ENCODE data around the gene ZNF799.
"Not testable (repeated sequence)": the region's sequence is repeated elsewhere in the genome, so short reads cannot be mapped to it uniquely, and the experiment has no call there.

Gene ZNF799

GRCh38 chr19:12400633-12401502 lies at the start of gene ZNF799:
TSS of gene ZNF799 (minus strand) at chr19:12401271. CDS start at chr19:12401070, 201 bp downstream.
- peak; percentile 98 for DNase-seq

DNA sequence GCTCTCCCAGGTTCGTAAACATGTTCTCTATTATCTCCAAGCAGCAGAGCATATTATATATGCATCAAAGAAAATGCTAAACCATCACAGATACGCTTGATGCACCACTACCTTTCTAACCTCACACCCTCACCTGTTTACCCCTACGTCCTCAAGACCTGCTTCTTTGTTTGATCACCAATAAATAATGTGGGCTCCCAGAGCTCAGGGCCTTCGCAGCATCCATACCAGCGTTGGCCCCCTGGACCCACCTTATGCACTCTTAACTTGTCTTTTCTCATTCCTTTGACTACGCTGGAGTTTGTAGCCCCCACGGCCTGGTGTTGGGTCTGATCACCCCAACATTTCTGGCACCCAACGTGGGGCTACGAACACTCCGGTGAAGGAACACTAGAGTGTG lies 49.8 kb upstream of the ZNF799 start:
- no peak for DNase-seq

- no peak for DNase-seq
Observed at GRCh38 chr19:12448808-12449207, 47.7 kb upstream of the ZNF799 start.

GRCh38 chr19:12440541-12441316 lies 39.7 kb upstream of the ZNF799 start, which contains the start of gene ZNF443:
TSS of gene ZNF443 (minus strand) at chr19:12441021. CDS start at chr19:12440914, 107 bp downstream.
- peak; percentile 100 for DNase-seq

DNA sequence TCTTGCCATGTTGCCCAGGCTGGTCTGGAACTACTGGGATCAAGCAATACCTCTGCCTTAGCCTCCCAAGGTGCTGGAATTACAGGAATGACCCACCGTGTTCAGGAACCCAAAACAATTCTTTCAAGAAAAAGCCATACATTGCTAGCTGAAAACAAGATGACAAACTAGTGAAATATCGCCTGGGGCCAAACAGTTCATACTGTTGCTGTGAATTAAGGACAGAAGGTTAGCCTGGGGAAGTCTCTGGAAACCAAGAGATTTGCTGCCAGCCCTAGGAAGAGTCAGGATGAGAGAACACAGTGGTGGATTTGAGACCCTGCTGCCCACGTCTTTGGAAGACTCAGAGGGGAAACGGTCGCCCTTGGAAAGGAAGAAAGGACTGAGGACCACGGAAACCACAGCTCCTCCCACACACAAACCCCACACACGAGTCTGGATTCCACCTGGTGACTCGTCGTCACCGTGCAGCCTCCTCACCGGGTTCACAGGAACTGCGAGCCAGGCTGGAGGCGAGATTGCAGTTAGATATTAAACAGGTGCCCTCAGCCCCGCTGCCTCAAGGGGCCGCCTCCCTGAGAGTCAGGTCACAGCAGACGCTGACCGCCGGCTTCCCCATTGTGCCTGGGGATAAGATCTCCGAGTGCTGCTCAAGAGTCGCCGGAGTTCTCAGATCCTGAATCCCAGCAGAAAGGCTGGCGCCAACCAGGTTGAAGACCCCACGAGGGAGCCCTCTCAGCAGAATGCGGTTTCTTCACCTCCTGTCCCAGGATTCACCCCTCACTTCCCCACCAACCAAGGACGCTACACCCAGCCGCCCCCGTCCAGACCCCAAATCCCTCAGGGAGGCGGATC lies 38.8 kb upstream of the ZNF799 start:
- DNase-seq = not testable (repeated sequence)

DNA sequence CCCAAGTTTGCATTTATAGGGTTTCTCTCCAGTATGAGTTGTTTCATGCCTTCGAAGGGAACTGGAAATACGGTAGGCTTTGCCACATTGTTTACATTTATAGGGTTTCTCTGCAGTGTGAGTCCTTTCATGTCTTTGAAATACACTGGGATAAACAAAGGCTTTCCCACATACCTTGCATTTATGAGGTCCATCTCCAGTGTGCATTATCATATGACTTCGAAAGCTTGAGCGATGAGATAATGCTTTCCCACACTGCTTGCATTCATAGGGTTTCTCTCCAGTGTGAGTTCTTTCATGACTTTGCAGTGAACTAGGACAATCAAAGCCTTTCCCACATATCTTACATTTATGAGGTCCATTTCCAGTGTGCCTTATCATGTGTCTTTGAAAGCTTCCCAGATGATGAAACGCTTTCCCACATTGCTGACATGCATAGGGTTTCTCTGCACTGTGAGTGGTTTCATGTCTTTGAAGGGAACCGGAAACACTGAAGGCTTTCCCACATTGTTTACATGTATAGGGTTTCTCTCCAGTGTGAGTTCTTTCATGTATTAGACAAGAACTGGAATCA lies 29.7 kb upstream of the ZNF799 start:
- DNase-seq = not testable (repeated sequence)

GRCh38 chr19:12425888-12426274 lies 24.8 kb upstream of the ZNF799 start:
- no peak for DNase-seq

DNA sequence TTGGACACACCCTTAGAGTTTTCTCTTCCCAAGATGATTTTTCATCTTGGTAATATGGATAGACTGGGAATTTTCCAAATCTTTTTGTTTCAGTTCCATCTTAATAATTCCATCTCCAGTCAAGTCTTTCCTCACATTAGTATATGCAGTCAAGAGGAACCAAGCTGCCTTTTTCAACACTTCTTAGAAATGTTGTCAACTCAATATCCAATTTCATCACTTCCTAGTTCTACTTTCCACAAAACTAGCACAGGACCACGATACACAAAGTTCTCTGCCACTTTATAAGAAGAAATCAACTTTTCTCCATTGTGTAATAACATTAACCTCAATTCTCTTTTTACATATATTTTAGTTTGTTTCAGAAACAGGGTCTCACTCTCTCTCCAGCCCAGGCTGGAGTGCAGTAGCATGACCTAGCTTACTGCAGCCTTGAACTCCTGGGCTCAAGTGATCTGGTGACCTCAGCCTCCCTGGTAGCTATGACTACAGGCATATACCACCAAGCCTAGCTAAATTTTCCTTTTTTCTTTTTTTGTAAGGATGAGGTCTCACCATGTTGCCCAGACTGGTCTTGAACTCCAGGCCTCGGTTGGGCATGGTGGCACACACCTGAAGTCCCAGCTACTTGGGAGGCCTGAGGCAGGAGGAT lies 24.3 kb upstream of the ZNF799 start:
- no peak for DNase-seq

GRCh38 chr19:12417273-12417672 lies 16.2 kb upstream of the ZNF799 start:
- DNase-seq = not testable (repeated sequence)

DNA sequence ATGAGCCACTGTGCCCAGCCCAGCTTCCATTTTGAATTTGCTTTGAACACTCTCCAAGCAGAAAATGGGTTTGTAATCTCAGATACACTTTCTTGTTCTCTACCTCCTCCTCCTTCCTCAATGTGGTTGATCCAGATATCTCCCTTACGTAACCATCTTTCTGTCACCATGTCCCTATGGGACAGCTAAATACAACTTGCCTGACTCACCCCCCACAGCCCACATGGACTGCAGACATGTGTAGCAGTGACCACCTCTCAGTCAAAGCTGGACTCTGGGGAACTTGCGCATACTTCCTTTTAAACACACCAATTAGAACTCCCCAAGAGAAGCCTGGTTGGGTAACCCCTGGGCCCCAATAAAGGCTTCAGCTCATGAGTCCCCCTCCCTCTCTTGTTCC lies 10.8 kb upstream of the ZNF799 start:
- no peak for DNase-seq

DNA sequence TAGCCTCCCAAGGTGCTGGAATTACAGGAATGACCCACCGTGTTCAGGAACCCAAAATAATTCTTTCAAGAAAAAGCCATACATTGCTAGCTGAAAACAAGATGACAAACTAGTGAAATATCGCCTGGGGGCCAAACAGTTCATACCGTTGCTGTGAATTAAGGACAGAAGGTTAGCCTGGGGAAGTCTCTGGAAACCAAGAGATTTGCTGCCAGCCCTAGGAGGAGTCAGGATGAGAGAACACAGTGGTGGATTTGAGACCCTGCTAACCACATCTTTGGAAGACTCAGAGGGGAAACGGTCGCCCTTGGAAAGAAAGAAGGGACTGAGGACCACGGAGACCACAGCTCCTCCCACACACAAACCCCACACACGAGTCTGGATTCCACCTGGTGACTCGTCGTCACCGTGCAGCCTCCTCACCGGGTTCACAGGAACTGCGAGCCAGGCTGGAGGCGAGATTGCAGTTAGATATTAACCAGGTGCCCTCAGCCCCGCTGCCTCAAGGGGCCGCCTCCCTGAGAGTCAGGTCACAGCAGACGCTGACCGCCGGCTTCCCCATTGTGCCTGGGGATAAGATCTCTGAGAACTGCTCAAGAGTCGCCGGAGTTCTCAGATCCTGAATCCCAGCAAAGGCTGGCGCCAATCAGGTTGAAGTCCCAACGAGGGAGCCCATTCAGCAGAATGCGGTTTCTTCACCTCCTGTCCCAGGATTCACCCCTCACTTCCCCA lies 1.0 kb downstream of the ZNF799 start:
- peak; percentile 20 for DNase-seq

GRCh38 chr19:12391148-12391547 lies 9.9 kb downstream of the ZNF799 start:
- DNase-seq = not testable (repeated sequence)

DNA sequence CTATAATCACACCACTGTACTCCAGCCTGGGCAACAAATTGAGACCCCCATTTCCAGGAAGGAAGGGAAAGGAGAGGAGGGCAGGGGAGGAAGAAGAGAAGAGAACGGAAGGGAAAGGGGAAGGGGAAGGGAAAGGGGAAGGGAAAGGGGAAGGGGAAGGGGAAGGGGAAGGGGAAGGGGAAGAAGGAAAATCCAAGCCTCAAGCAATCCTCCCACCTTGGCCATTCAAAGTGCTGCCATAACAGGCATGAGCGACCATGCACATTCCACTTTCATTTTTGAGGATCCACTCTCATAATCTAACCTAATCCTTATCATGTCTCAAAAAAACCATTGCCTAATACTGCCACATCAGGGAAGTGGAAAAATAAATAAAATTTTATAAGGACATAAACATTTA lies 14.7 kb downstream of the ZNF799 start:
- not testable (repeated sequence) for DNase-seq

DNA sequence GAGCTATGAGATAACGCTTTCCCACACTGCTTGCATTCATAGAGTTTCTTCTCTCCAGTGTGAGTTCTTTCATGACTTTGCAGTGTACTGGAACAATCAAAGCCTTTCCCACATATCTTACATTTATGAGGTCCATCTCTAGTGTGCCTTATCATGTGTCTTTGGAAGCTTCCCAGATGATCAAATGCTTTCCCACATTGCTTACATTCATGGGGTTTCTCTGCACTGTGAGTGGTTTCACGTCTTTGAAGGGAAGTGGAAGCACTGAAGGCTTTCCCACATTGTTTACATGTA lies 20.7 kb downstream of the ZNF799 start:
- DNase-seq = no peak

GRCh38 chr19:12379732-12380443 lies 21.2 kb downstream of the ZNF799 start:
- no peak for DNase-seq

DNA sequence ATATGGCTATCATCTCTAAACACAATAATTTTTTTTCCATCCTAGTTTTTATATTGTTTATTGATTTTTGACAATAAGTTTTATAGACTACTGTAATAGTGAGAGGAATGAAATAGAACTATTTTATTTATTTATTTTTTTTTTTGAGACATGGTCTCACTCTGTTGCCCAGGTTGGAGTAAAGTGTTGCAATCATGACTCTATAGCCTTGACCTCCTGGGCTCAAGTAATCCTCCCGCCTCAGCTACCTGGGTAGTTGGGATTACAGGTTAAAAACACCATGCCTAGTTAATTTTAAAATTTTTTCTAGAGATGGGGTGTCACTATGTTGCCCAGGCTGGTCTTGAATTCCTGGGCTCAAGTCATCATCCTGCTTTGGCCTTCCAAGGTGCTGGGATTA lies 27.0 kb downstream of the ZNF799 start:
- DNase-seq = no peak

DNA sequence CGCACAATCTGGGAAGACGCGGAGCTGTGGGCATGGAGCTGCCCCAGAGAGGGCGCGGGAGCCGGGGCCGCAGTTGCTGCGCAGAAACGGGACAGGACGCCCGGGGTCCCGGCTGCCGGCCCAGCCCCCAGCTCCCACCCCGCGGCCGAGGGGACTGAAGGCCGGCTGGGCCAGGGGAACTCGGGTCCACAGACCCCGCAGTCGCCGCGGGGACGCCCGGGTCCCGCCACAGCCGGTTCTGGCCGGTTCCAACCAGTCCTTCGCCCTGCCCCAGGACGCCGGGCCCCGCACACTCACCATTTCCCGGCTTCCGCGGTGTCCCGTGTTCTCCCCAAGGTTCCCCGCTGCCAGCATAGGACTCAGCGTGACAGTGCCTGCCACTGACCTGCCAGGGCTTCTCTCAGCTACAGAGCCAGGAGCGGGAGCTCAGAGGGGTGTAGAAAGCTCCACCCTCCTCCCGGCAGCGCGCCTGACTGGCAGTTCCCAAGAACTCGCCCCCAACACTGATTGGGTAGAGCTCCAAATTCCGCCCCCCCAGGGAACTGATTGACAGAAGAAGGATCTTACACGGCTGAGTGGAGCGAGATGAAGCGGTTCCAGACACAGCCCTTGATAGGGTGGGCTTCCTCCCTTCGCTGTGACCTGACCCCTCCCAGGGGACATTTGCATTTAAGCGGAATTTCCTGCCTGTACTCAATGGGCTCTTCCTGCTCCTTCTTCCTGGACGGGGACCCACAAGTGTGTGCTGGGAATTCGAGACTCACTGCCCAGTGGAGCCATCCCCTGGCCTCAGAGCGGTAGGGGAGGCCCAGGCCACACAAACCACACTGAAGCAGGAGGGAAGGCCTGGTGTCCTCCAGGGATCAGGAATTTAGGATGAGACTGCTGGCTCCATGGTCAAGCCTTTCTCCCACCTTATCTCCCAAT lies 35.6 kb downstream of the ZNF799 start, which contains the start of gene ZNF442:
ZNF442 (minus strand) TSS at position 448 of the 927 bp plus-strand sequence. CDS start 2,052 bp downstream, outside the sequence.
- DNase-seq = peak; percentile 98

- peak; percentile 38 for DNase-seq
Observed at GRCh38 chr19:12364391-12365235, 36.5 kb downstream of the ZNF799 start.

Data from right hindlimb (tissue), 1 donor.